ENCODE results near the gene TP53BP1.

- no peak for TF ChIP-seq EZH2 (IDR thresholded peaks at IDR 0.05; ENCODE audit: borderline replicate concordance, low read length)
- TF ChIP-seq, protein P1, sequence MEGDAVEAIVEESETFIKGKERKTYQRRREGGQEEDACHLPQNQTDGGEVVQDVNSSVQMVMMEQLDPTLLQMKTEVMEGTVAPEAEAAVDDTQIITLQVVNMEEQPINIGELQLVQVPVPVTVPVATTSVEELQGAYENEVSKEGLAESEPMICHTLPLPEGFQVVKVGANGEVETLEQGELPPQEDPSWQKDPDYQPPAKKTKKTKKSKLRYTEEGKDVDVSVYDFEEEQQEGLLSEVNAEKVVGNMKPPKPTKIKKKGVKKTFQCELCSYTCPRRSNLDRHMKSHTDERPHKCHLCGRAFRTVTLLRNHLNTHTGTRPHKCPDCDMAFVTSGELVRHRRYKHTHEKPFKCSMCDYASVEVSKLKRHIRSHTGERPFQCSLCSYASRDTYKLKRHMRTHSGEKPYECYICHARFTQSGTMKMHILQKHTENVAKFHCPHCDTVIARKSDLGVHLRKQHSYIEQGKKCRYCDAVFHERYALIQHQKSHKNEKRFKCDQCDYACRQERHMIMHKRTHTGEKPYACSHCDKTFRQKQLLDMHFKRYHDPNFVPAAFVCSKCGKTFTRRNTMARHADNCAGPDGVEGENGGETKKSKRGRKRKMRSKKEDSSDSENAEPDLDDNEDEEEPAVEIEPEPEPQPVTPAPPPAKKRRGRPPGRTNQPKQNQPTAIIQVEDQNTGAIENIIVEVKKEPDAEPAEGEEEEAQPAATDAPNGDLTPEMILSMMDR (IDR thresholded peaks at IDR 0.05; ENCODE audit: low read length), result no peak
These were observed 80.9 kb downstream of the TP53BP1 start for GRCh38 chr15:43412096-43412495.

Data from OCI-LY1 (cell line).